Kidney epithelial cell (primary cell): Measurements from ENCODE around the gene GATA5. TPM values are rescaled to one million over a fixed set of nuclear protein-coding genes. Genes with fewer than 3 reads are reported as not detected.

Experiments used
- DNase-seq: peaks from one replicate; pipeline ENCODE4 v3.0.0-alpha.2; 2010; ENCODE audit warnings: low read depth
- H3K27me3 ChIP-seq: 2 replicates; pipeline ENCODE4 v1.6.0; 2011; ENCODE audit warnings: low read length; ENCODE audit not compliant: control insufficient read depth, insufficient read depth
- H3K36me3 ChIP-seq: 2 replicates; pipeline ENCODE4 v1.5.1; 2011; ENCODE audit warnings: low read length; ENCODE audit not compliant: control insufficient read depth, insufficient read depth
- H3K4me3 ChIP-seq: 2 replicates; pipeline ENCODE4 v1.5.1; 2011; ENCODE audit warnings: low read depth, mild to moderate bottlenecking, control low read depth, low read length
- CTCF ChIP-seq: IDR thresholded peaks from 2 replicates; pipeline ENCODE4 v1.5.1; 2011; ENCODE audit warnings: mild to moderate bottlenecking, moderate library complexity, low read length, control low read depth, inconsistent platforms; ENCODE audit not compliant: insufficient read depth, poor library complexity, severe bottlenecking
- total RNA-seq: library from RNA; depleted of rRNA; stranded (reverse); fragments of >200 nt; gene quantifications from 2 replicates; pipeline ENCODE4 v1.2.3, GENCODE V29; 2015

GATA5 gene
- total RNA-seq, 1 donor from 2014 or later = not detected

GRCh38 chr20:62476056-62476838 is 452 bp upstream of the GATA5 start:
- Histone ChIP-seq H3K27me3 (peaks cover 81% of the 10 kb centered on the region), H3K4me3 (no peak overlapping the region), H3K36me3 (no peaks in the 10 kb centered on the region)
- no peak for DNase-seq
- no peak for TF ChIP-seq CTCF

- no peak for TF ChIP-seq CTCF
- DNase-seq = no peak
- no peak overlapping the region for H3K4me3 ChIP-seq
- peaks cover 80% of the 10 kb centered on the region for H3K27me3 ChIP-seq
- no peaks in the 10 kb centered on the region for H3K36me3 ChIP-seq
Observed at GRCh38 chr20:62475027-62475771, 596 bp downstream of the GATA5 start.

- TF ChIP-seq CTCF = no peak
- Histone ChIP-seq H3K4me3 (no peak overlapping the region), H3K36me3 (no peaks in the 10 kb centered on the region), H3K27me3 (peaks cover 84% of the 10 kb centered on the region)
- DNase-seq = no peak
Observed at GRCh38 chr20:62474604-62475026, 1.2 kb downstream of the GATA5 start.

GRCh38 chr20:62473717-62474603 is 1.8 kb downstream of the GATA5 start:
- H3K4me3 ChIP-seq = no peak overlapping the region
- peaks cover 83% of the 10 kb centered on the region for H3K27me3 ChIP-seq
- no peaks in the 10 kb centered on the region for H3K36me3 ChIP-seq
- no peak for DNase-seq
- TF ChIP-seq CTCF = no peak

DNA sequence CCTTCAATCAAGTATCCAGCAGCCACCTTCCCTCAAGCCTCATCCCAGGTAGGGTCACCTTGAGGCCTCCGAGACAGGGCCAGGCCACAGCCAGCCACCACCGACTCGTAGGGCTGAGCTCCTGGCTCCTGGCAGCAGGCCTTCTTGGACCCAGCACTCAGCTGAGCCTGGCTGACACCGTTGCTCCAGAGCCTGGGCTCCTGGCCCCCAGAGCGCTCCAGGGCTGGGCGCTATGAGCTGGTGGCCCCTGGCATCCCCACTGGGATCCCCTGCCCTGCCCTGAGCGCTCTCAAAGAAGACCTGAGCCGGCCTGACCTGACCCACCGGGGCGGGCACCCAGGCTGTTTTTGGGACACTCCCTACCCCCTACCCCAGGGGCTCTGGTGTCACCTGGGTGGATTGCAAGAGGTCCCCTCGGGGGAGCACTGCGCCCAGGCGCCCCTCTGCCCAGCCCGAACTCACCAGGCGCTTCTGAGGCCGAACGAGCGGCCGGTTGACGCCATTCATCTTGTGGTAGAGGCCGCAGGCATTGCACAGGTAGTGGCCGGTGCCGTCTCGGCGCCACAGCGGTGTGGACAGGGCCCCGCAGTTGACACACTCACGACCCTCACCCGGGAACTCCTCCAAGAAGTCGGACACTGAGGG is 2.7 kb downstream of the GATA5 start:
- no peak for DNase-seq
- Histone ChIP-seq H3K4me3 (no peak overlapping the region), H3K36me3 (no peaks in the 10 kb centered on the region), H3K27me3 (peaks cover 79% of the 10 kb centered on the region)
- no peak for TF ChIP-seq CTCF
